Measurements from ENCODE around the gene RHAG.

DNA sequence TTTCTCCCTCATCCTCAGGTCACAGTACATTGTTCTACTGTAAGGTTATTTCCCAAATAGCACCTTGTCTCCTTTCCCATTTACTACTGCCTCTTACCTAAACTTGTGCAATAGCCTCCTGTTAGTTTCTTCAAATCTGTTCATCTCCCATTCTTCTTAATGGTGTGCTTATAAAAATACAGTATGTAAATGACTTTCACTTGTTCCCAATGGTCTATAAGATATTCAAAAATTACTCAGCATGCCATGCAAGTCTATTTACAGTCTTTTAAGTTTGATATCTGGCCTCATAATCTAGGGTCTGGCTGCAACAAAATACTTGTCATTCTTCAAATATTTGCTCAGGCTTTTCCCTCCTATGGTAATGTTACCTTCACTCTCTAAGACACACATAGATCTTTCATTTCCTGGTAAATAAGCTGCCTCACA lies 31.5 kb upstream of the RHAG start:
- TF ChIP-seq, protein P1, sequence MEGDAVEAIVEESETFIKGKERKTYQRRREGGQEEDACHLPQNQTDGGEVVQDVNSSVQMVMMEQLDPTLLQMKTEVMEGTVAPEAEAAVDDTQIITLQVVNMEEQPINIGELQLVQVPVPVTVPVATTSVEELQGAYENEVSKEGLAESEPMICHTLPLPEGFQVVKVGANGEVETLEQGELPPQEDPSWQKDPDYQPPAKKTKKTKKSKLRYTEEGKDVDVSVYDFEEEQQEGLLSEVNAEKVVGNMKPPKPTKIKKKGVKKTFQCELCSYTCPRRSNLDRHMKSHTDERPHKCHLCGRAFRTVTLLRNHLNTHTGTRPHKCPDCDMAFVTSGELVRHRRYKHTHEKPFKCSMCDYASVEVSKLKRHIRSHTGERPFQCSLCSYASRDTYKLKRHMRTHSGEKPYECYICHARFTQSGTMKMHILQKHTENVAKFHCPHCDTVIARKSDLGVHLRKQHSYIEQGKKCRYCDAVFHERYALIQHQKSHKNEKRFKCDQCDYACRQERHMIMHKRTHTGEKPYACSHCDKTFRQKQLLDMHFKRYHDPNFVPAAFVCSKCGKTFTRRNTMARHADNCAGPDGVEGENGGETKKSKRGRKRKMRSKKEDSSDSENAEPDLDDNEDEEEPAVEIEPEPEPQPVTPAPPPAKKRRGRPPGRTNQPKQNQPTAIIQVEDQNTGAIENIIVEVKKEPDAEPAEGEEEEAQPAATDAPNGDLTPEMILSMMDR (conservative IDR thresholded peaks at IDR 0.05; ENCODE audit: low read length) = no peak
- TF ChIP-seq EZH2phosphoT487 (IDR thresholded peaks at IDR 0.05; ENCODE audit: borderline replicate concordance, low read depth, low read length) = no peak

Data from OCI-LY7 (cell line).